LoVo (cell line): ENCODE results near the gene PHLDB1.
"Not testable (repeated sequence)": the region's sequence is repeated elsewhere in the genome, so short reads cannot be mapped to it uniquely, and the experiment has no call there.

Source experiments
- DNase-seq: peaks from one replicate; pipeline ENCODE4 v3.0.0-alpha.2; 2016; ENCODE audit warnings: low spot score

The PHLDB1 gene

DNA sequence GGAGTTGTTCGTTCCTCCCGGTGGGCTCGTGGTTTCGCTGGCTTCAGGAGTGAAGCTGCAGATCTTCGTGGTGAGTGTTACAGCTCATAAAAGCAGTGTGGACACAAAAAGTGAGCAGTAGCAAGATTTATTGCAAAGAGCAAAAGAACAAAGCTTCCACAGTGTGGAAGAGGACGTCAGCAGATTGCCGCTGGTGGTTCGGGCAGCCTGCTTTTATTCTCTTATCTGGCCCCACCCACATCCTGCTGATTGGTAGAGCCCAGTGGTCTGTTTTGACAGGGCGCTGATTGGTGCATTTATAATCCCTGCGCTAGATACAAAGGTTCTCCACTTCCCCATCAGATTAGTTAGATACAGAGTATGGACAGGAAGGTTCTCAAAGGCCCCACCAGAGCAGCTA is 80.9 kb downstream of the PHLDB1 start:
- DNase-seq: not testable (repeated sequence)

DNA sequence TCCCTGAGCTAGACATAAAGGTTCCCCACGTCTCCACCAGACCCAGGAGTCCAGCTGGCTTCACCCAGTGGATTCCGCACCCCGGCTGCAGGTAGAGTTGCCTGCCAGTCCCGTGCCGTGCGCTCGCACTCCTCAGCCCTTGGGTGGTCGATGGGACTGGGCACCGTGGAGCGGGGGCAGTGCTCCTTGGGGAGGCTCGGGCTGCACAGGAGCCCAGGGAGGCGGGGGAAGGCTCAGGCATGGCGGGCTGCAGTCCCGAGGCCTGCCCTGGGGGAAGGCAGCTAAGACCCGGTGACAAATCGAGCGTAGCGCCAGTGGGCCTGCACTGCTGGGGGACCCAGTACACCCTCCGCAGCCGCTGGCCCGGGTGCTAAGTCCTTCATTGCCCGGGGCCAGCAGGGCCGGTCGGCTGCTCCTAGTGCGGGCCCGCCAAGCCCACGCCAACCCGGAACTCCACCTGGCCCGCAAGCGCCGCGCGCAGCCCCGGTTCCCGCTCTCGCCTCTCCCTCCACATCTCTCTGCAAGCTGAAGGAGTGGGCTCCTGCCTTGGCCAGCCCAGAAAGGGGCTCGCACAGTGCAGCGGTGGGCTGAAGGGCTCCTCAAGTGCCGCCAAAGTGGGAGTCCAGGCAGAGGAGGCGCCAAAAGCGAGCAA is 81.6 kb downstream of the PHLDB1 start:
- DNase-seq: no peak

DNA sequence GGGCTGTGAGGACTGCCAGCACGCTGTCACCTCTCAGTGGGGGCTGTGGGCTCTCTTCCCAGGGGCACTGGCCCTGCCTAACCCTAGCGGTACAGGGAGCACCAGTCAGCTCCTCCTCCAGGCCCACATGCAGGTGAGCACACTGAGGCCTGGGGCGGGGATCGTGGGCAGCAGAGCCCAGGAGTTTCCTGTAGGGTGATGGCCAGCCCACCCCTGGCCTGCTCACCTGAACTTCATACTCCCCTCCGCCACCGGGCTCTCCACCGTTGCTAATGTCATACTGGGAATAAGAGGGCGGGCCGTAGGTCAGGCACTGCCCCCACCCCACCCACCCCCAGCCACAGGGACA is 82.1 kb downstream of the PHLDB1 start:
- DNase-seq: no peak

DNA sequence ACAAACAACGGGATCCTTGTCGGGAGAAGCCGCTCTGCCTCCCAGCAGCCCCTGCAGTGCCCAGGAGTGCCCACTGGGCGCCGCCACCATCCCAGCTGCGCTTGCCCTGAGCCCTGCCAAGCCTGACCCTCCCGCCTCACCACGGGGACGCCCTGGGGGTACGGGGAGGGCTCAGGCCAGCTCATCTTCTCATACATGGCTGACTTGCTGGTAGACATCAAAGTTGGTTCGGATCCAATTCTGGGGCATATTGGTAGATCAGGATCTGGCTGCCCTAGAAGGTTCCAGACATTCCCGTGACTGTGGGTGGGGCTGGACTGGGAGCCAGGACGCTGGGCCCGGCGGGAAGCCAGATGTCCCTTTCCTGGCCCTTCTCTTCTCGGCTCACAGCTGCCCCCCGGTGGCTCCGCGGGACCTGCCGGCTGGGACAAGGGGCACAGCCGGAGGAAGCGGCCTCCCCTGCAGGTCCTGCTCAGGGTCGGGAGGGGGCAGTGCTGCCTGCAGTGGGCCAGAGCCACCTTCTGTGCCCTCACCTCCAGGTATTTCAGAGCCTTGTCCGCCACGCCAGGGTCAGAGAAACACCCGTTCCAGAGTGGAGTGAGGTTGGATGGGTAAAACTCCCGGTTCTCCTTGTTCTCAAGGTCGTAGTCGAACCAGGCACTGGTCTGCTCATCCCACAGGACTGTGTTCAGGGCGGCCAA is 82.6 kb downstream of the PHLDB1 start:
- peak; percentile 94 for DNase-seq

DNA sequence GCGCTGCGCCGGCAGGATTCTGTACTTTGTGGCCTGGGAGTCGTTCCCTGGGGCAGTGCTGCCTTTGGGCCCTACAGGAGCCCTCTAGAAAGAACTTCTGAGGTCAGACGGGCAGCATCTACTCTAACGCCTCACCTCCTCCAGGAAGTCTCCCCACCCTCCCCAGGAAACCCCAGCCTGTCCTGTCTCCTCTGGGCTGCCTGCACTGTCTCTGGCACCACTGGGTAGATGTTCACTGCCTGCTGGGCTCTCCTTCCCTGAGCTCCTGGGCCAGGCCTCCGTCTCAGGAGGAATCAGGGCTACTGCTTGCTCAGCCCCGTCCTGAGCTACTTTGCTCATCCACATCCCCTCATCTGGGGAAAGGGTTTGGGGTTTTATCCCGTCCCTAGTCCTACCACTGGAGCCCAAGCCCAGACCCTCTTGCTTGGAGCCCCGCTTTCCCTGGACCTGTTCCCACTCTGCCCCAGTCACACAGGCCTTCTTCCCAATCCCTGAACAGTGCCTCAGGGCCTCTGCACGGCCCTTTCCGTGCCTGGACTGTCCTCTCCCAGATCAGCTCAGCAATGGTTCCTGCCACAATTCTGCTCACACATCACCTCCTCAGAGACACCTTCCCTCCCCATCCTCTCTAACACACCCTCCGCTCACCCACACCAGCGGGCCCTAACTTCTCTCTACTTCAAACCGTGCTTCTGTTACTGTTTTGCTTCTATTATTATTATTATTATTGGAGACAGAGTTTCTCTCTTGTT is 83.3 kb downstream of the PHLDB1 start:
- DNase-seq: no peak

DNA sequence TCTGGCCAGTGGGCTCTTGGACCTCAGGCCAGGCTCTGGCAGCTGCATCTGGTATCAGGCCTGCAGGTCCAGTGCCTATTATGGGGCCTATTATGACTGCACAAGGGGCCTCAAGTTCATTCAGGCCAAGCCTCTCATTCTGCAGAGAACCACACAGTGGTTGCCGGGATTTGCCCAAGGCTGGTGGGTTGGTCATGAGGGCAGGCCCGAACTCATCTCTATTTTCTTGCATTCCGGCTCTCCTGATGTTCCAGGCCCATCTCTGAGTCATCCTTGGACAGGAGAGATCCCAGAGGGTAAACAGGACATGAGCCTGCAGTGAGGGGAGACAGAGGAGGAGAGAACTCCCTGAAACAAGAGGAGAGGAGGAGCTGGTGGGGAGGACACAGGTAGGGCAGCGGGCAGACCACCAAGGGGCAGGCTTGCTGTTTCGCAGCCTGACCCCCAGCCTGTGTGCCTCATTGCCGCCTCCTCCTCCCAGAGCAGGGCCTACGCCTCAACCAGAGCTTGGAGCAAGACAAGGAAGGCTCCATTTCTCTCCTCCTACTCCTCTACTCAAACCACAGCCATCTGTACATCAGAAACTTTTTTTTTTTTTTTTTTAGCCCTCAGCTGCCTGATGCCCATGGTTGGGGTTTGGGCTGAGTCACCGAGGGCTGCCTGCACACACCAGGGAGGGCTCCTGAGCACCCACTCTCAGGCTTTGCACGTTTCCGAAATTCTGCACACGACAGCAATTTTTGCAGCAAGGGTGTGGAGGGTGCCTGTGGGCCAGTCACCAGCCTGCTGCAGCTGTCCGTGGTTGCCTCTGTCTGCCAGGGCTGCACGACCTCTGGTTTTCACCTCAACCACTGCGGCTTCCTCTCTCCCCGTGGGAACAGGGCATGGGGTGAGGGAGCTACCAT is 84.8 kb downstream of the PHLDB1 start:
- no peak for DNase-seq

DNA sequence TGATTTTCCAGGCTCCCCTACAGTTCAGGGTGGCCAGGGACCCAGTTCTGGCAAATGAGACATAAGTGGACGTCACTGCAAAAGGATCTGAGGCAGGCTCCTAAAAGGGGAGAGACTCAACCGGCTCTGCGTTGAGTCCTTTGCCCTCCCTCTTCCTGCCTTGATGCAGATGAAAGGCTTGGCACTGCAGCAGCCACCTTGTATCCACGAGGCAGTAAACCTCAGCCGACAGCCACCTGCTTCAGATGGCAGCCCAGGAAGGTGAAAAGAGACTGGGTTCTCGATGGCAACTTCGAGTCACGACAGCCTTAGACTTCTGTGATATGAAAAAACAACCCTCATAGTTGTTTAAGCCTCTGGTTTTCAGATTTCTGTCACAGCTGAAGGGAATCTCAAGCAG is 86.8 kb downstream of the PHLDB1 start:
- DNase-seq: no peak

DNA sequence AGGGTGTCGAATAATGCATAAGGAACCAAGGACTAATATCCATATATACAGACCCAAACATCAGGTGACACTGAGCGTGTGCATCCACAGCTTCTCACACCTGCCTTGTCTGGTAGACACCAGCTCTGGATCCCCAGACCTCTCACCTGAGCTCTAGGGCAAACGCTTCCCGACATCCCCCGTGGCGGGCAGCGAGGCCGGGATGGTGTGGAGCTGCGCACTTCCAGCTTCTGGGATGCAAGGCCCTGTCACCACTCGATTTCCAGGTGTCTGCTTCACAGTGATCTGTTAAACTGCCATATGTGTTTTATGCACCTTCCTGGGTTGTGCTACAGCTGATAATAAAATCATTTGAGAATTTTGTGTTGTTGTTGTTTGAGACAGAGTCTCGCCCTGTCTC is 87.4 kb downstream of the PHLDB1 start:
- DNase-seq: no peak

DNA sequence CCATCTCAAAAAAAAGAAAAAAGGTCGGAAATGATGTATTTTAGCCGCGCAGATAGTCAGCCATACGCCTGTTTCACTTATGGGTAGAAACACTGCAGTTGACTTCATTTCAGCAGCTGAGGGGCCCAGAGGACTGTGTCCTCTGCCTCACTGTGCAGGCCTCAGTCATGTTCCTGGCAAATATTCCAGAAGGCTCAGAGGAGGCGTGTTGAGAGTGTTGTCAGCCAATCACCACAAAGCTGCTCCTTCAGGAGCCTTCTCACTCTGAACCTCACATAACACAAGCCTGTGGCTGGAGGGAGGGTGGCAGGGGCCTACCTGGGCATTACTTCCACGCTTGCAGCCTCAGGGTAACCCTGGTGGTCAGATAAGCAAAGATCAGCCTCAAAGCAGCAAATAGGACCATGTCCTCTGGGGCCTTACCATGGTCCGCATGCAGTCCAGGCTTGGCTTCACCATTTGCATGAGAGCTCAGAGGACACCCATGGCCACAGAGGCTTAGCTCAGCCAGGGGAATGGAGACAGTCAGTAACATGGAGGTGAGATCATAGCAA is 89.3 kb downstream of the PHLDB1 start:
- no peak for DNase-seq

DNA sequence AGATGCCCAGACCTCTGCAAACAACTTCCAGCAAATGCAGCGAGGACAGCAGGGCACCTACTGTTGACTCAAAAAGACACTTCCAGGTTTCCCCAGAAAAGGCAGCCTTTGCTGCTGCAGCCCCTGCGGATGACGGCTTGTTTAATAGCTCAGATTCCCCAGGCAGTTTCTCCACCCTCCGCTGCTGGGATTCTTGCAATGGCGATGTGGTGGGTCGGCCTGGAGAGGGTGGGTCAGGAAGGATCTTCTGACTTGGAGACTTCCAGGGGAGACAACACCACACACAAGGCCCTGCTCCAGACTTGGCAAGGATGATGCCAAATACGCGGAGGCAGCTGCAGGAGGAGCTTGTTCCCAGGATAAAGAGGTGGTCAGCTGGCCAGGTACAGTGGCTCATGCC is 89.9 kb downstream of the PHLDB1 start:
- no peak for DNase-seq

DNA sequence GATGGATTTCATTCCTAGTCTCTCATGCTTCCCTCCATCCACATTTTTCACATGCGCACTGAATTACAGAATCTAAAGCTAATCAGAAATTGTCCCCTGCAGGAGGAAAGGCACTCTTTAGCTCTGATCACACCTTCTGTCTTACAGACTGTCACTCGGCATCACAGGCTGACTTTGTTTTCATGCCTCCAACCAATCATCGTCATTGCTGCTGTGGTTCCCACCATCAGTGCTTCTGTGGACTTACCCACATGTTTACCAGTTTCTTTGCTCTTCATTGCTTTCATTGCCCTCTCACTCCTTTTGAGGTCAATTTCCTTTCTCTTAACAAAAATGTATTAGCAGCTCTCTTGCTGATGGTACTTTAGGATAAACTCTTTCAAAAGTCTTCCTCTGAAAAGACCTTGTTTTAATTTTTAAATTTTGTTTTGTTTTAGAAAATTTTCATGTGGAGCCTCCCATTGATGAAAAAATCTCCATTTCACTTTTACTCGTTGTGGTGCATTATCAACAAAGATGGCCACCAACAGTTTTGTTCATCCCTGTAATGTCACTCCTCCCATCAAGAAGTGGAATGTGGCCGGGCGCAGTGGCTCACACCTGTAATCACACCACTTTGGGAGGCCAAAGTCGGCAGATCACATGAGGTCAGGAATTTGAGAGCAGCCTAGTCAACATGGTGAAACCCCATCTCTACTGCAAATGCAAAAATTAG is 92.2 kb downstream of the PHLDB1 start:
- DNase-seq: no peak

DNA sequence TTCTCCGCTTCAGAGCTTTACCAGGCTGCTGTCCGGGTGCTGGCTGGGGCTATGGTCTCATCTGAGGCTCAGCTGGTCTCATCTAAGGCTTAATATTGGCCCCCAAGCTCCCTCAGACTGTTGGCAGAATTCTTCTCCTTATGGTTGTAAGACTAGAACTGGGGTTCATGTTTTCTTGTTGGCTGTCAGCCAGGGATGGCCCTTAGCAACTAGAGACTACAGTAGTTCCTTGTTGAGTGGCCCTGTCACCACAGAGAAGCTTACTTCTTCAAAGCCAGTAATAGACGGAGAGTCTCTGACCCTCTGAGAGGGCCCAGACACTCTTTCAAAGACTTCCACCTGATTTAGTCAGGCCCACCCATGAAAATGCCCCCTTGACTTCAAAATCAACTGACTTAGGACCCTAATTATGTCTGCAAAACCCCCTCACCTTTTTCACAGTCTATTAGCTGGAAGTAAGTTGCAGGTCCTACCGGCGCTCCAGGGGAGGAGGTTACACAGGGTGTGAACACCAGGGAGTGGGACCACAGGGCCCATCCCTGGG is 96.2 kb downstream of the PHLDB1 start:
- DNase-seq: no peak

DNA sequence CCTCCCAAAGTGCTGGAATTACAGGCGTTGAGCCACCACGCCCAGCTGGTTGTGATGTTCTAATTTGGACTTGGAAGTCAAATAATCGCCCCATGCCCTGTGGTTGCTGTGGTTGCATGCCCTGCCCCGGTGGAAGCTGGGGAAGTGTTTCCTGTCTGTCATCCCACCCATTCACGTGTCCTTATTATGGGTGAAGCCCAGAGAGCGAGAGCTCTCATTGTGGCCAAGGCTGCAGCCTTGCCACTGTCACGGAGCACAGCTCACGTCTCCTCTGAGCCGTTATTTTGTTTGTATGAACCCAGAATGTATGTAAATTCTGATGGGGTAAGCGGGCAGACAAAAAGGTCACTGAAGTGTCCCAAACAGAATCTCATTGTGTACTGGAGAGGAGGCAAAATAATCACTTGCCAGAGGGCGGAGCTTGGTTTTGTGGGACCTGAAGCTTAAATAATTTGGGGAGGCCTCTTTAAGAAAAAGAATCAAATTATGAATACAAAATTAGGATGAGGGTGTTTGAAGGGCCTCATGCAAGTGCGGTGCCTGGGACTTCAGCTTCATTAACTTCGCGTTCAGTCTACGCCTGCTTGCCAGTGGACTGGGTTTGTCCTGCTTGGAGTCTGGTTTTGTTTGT is 97.8 kb downstream of the PHLDB1 start:
- DNase-seq: no peak

DNA sequence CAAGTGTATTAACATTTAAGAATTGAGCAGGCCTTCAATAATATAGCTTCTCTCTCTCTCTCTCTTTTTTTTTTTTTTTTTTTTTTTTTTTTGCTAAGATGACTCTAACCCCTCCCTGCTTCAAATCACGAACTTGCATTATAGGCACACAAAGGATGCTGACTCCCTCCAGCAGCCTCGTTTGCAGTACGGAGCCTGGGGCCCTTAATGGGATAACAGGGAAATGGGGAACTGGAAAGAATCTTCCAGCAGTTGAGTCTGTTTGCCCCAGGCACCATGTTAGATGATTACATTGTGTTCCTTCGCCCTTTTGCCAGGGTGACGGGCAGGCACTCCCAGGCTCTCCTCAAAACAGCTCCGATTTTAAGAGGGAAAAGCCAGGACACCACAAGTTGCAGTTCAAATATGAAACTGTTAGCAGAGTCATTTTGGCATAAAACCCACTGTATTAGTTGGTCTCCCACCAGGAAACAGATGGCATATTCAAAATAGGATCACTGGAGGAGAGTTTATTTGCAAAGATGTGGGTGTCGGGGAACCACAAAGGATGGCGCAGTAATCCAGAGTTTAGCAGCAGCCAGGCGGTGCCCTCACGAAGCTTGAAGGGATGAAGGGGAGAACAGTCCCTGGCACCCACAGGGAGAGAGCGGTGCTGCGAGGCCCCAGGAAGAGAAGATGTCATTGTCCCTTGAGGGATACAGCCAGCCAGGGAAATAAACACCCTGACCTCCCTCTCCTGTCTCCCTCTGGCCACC is 98.6 kb downstream of the PHLDB1 start:
- no peak for DNase-seq

DNA sequence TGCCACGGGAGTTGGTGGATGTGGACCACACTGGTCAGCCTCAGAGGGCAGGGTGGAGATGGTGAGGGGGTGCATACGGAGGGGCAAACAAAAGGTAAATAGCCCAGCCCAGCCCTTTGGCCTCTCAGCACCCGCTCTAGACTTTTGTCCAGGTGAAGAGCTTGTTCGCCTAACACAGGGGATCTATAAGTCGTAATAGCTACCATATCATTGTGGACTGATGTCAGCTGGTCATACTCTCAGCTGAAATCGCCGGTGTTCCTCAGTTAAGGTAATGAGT is 99.1 kb downstream of the PHLDB1 start:
- DNase-seq: no peak
